ENCODE measurements around the gene SUCLG2.

Gene SUCLG2

GRCh38 chr3:67437789-67438188, 216.6 kb downstream of the SUCLG2 start:
- no peak overlapping the region for H3K4me3 Mint-ChIP-seq
- CTCF ChIA-PET, result no interaction called here
- DNase-seq, result no peak
- H3K27ac Mint-ChIP-seq, result no peak overlapping the region
- H3K27me3 Mint-ChIP-seq, result no peaks in the 10 kb centered on the region
- peaks cover 32% of the 10 kb centered on the region for H3K36me3 Mint-ChIP-seq
- H3K9me3 Mint-ChIP-seq, result peaks cover 6% of the 10 kb centered on the region
- H3K4me1 Mint-ChIP-seq, result no peaks in the 10 kb centered on the region

- Mint-ChIP-seq H3K27ac (no peak overlapping the region), H3K9me3 (peaks cover 10% of the 10 kb centered on the region), H3K27me3 (no peaks in the 10 kb centered on the region), H3K4me3 (no peak overlapping the region), H3K4me1 (no peaks in the 10 kb centered on the region), H3K36me3 (peaks cover 35% of the 10 kb centered on the region)
- DNase-seq, result no peak
- CTCF ChIA-PET, result no interaction called here
Observed at GRCh38 chr3:67437090-67437489, 217.3 kb downstream of the SUCLG2 start.

DNA sequence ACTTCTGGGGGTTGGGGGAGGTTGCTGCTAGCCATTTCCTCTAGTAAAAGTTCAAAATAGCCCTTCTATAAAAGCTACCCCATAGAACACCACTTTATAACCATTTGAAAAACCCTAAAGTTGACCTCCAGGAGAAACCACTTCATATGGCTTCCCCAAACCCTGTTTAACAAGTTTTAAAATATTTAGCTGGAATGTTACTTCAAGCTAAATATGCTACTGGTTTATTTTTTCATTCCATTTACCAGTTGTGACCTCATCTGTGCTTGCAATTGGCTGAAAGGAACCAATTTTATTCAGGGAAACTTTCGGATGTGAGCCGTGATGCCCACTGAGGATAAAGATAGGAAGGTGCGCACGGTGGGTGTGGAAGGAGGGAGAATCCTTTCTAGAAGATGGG, 221.3 kb downstream of the SUCLG2 start:
- H3K9me3 Mint-ChIP-seq, result peaks cover 11% of the 10 kb centered on the region
- H3K36me3 Mint-ChIP-seq, result peaks cover 46% of the 10 kb centered on the region
- H3K27ac Mint-ChIP-seq, result no peak overlapping the region
- H3K4me1 Mint-ChIP-seq, result no peaks in the 10 kb centered on the region
- no peak for DNase-seq
- CTCF ChIA-PET, result no interaction called here
- H3K4me3 Mint-ChIP-seq, result no peak overlapping the region
- no peaks in the 10 kb centered on the region for H3K27me3 Mint-ChIP-seq

- no peaks in the 10 kb centered on the region for H3K4me1 Mint-ChIP-seq
- H3K4me3 Mint-ChIP-seq, result no peak overlapping the region
- no peak for DNase-seq
- no peak overlapping the region for H3K27ac Mint-ChIP-seq
- H3K9me3 Mint-ChIP-seq, result peaks cover 11% of the 10 kb centered on the region
- CTCF ChIA-PET, result no interaction called here
- H3K27me3 Mint-ChIP-seq, result no peaks in the 10 kb centered on the region
- peaks cover 50% of the 10 kb centered on the region for H3K36me3 Mint-ChIP-seq
Observed at GRCh38 chr3:67431887-67432286, 222.5 kb downstream of the SUCLG2 start.

- CTCF ChIA-PET, result no interaction called here
- Mint-ChIP-seq H3K9me3 (peaks cover 31% of the 10 kb centered on the region), H3K4me1 (no peaks in the 10 kb centered on the region), H3K27me3 (no peaks in the 10 kb centered on the region), H3K36me3 (peaks cover 51% of the 10 kb centered on the region), H3K4me3 (no peak overlapping the region), H3K27ac (no peak overlapping the region)
- no peak for DNase-seq
Observed at GRCh38 chr3:67423722-67424121, 230.7 kb downstream of the SUCLG2 start.

GRCh38 chr3:67421912-67422311, 232.5 kb downstream of the SUCLG2 start:
- H3K4me1 Mint-ChIP-seq, result no peaks in the 10 kb centered on the region
- H3K4me3 Mint-ChIP-seq, result no peak overlapping the region
- H3K27me3 Mint-ChIP-seq, result no peaks in the 10 kb centered on the region
- peaks cover 29% of the 10 kb centered on the region for H3K9me3 Mint-ChIP-seq
- no peak overlapping the region for H3K27ac Mint-ChIP-seq
- peaks cover 53% of the 10 kb centered on the region for H3K36me3 Mint-ChIP-seq
- no peak for DNase-seq
- CTCF ChIA-PET, result no interaction called here

DNA sequence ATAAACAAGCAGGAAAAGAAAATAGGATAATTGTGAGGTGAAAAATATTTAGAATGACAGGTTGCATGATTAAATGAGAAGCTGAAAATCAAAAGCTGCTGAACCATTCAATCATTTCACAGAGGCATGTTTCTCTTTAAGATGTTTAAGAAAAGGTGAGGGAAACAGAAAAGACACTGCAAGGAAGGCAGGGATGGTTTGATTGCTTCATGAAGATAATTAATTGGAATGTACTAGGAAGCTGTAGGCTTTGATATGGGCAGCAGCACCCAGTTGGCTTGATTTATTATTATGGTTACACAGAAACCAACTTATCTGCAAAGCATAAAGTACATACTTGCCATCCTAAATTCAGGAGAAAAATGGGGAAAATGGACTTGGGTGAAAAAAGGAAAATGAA, 234.6 kb downstream of the SUCLG2 start:
- H3K27me3 Mint-ChIP-seq, result no peaks in the 10 kb centered on the region
- H3K36me3 Mint-ChIP-seq, result peaks cover 58% of the 10 kb centered on the region
- H3K4me3 Mint-ChIP-seq, result no peak overlapping the region
- CTCF ChIA-PET, result no interaction called here
- H3K27ac Mint-ChIP-seq, result no peak overlapping the region
- H3K9me3 Mint-ChIP-seq, result peaks cover 29% of the 10 kb centered on the region
- DNase-seq, result no peak
- no peaks in the 10 kb centered on the region for H3K4me1 Mint-ChIP-seq

- Mint-ChIP-seq H3K4me3 (no peak overlapping the region), H3K4me1 (no peaks in the 10 kb centered on the region), H3K27ac (no peak overlapping the region), H3K36me3 (peaks cover 59% of the 10 kb centered on the region), H3K27me3 (no peaks in the 10 kb centered on the region), H3K9me3 (peaks cover 29% of the 10 kb centered on the region)
- DNase-seq, result no peak
- CTCF ChIA-PET, result no interaction called here
Observed at GRCh38 chr3:67419218-67419529, 235.2 kb downstream of the SUCLG2 start.

DNA sequence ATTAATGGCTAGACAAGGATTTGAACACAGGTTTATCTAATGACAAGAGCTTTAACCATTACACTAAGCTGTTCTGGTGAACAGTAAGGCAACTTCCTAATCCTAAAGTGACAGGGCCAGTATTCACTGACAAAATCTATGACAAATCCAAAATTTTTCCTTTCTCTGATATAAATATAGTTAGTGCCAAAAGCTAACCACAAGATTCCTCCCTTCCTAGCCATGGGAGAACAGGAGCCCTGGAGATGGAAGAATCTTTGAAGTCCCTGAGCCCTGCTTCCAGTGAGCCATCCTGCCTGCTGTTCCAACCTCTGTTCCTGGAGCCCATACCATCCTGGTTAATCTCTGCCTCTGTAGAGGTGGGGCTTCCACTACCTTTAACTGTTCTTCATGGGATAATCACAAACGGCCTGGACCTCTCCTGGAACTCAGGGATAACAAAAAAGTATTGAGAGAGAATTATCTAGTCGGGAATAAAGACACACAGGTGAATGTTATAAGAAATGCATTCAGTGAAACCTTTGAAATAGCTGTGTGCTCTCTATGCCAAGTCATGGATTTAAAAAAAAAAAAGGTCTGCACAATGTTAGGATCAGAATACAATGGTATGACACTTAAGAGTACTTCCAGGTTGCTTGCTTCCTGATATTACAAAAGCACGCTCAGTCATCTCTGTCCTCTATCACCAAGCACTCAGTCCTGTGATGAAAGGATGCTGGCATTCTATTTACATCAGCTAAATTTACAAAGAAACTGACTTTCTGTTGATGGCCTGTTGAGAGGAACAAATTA, 235.8 kb downstream of the SUCLG2 start:
- Mint-ChIP-seq H3K4me3 (no peak overlapping the region), H3K9me3 (peaks cover 29% of the 10 kb centered on the region), H3K27ac (no peak overlapping the region), H3K4me1 (no peaks in the 10 kb centered on the region), H3K36me3 (peaks cover 59% of the 10 kb centered on the region), H3K27me3 (no peaks in the 10 kb centered on the region)
- DNase-seq, result no peak
- CTCF ChIA-PET, result no interaction called here

DNA sequence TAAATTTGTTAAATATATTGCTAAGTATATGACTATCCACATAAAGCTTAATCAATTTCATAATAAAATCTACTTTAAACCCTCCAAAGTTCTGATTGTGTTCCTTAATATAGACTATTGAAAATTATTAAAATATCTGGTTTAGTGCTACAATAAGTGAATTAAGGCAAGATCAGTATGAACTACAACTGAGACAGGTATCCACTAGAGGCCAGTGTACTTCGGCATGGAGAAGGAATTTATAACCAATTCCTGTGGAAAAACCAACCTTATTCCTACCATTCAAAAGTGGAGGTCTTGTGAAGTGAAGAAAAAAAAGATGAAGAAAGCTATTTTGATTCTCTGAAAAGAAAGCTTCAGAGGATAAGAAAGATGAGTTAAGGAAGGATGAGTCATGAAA, 237.7 kb downstream of the SUCLG2 start:
- H3K4me1 Mint-ChIP-seq, result no peaks in the 10 kb centered on the region
- H3K27ac Mint-ChIP-seq, result no peak overlapping the region
- no peaks in the 10 kb centered on the region for H3K27me3 Mint-ChIP-seq
- no peak overlapping the region for H3K4me3 Mint-ChIP-seq
- peaks cover 24% of the 10 kb centered on the region for H3K9me3 Mint-ChIP-seq
- no peak for DNase-seq
- peaks cover 49% of the 10 kb centered on the region for H3K36me3 Mint-ChIP-seq
- CTCF ChIA-PET, result no interaction called here

- no peak for DNase-seq
- H3K4me1 Mint-ChIP-seq, result no peaks in the 10 kb centered on the region
- no peak overlapping the region for H3K4me3 Mint-ChIP-seq
- no peak overlapping the region for H3K27ac Mint-ChIP-seq
- H3K9me3 Mint-ChIP-seq, result peaks cover 16% of the 10 kb centered on the region
- no peaks in the 10 kb centered on the region for H3K27me3 Mint-ChIP-seq
- CTCF ChIA-PET, result no interaction called here
- H3K36me3 Mint-ChIP-seq, result peaks cover 40% of the 10 kb centered on the region
Observed at GRCh38 chr3:67415511-67415910, 238.9 kb downstream of the SUCLG2 start.

DNA sequence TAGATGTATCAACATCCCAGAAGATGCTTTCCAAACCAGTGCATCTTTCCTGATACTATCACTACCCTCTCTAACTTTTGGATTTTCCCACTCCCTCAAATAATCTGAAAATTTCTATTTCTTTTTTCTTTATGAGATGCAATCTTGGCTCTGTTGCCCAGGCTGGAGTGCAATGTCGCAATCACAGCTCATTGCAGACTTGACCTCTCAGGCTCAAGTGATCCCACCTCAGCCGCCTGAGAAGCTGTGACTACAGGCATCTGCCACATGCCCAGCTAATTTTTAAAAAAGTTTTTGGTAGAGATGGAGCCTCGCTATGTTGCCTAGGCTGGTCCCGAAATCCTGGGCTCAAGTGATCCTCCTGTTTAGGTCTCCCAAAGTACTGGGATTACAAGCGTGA, 239.7 kb downstream of the SUCLG2 start:
- Mint-ChIP-seq H3K4me3 (no peak overlapping the region), H3K4me1 (no peaks in the 10 kb centered on the region), H3K27me3 (no peaks in the 10 kb centered on the region), H3K27ac (peak overlapping the region; percentile 11), H3K9me3 (peaks cover 8% of the 10 kb centered on the region), H3K36me3 (peaks cover 32% of the 10 kb centered on the region)
- DNase-seq, result no peak
- CTCF ChIA-PET, result no interaction called here

DNA sequence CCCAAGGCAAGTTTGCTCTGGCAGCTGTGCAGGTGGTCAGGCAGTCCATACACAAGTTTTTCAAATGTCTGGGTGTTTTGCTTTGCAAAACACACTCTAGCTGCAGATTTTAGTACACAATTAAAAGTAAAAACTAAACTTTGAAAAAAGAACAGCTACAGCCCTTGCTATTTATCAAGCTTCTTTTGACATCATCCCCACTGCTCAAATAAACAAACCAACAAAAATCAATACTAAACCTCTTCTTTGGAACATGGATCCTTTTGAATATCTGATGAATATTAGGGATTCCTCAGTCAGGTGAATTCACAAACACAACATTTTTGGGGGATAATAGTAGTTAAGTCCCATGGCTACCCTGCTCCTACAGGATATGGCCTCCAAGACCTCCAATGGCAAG, 249.2 kb downstream of the SUCLG2 start:
- H3K4me1 Mint-ChIP-seq, result no peaks in the 10 kb centered on the region
- no peak for DNase-seq
- no peak overlapping the region for H3K4me3 Mint-ChIP-seq
- H3K27me3 Mint-ChIP-seq, result no peaks in the 10 kb centered on the region
- H3K27ac Mint-ChIP-seq, result no peak overlapping the region
- H3K9me3 Mint-ChIP-seq, result no peaks in the 10 kb centered on the region
- CTCF ChIA-PET, result no interaction called here
- H3K36me3 Mint-ChIP-seq, result peaks cover 53% of the 10 kb centered on the region

GRCh38 chr3:67402873-67403272, 251.5 kb downstream of the SUCLG2 start:
- no peak for DNase-seq
- CTCF ChIA-PET, result no interaction called here
- Mint-ChIP-seq H3K27me3 (no peaks in the 10 kb centered on the region), H3K36me3 (peaks cover 56% of the 10 kb centered on the region), H3K4me1 (no peaks in the 10 kb centered on the region), H3K4me3 (no peak overlapping the region), H3K27ac (no peak overlapping the region), H3K9me3 (no peaks in the 10 kb centered on the region)

DNA sequence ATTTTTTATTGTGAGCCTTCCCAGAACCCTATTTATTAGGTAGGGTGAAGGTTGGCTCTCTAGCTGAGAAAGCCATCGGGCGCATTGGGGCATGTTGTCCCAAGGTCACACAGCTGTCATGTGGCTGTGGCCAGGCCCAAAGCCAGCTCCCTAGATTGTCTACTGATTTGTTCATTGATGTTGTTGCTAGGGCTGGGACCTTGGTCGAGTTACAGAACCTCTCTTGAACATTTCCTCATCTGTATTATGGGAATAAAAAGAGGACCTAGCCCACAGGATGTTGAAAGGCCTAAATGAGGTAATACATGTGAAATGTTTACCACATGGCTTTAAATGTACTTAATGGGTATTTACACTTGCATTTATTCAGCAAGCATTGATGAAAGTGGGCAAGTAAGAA, 252.5 kb downstream of the SUCLG2 start:
- Mint-ChIP-seq H3K27me3 (no peaks in the 10 kb centered on the region), H3K27ac (no peak overlapping the region), H3K4me1 (no peaks in the 10 kb centered on the region), H3K4me3 (no peak overlapping the region), H3K9me3 (no peaks in the 10 kb centered on the region), H3K36me3 (peaks cover 53% of the 10 kb centered on the region)
- CTCF ChIA-PET, result no interaction called here
- no peak for DNase-seq

DNA sequence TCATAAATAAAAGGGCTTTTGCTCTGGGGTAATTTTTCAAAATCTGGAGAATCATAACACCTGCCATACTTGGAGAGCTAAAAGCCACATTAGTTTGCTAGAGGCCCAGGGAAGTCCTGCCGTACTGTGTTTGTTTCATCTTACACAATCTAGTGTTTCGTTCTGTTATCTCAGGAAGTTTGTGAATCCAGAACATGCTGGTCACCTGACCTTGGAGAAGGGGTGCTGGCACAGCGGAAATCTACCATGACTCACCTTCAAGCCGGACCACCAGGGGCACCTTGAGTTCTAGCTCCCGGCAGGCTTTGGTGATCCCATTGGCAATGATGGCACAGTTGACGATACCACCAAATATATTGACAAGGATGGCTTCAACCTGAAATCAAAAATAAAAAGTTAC, 253.9 kb downstream of the SUCLG2 start:
- H3K9me3 Mint-ChIP-seq, result no peaks in the 10 kb centered on the region
- DNase-seq, result no peak
- no peak overlapping the region for H3K27ac Mint-ChIP-seq
- H3K4me1 Mint-ChIP-seq, result no peaks in the 10 kb centered on the region
- H3K36me3 Mint-ChIP-seq, result peaks cover 56% of the 10 kb centered on the region
- CTCF ChIA-PET, result no interaction called here
- no peaks in the 10 kb centered on the region for H3K27me3 Mint-ChIP-seq
- no peak overlapping the region for H3K4me3 Mint-ChIP-seq

Data from activated naive CD4-positive, alpha-beta T cell treated with anti-CD3 and anti-CD28 coated beads, Interleukin-2, amount 10 ng/mL, durations not matched to agents 7 days and 5 days (primary cell).